CD4-positive, alpha-beta T cell treated with Interleukin-15 for 4 hours (primary cell): ENCODE results near the gene SMIM35.

Experiments used
- DNase-seq: peaks from one replicate; pipeline ENCODE4 v3.0.0-alpha.2; 2020; ENCODE audit warnings: low spot score

Gene SMIM35

GRCh38 chr11:118057251-118058145 is 29.3 kb downstream of the SMIM35 start:
- DNase-seq, result no peak

DNA sequence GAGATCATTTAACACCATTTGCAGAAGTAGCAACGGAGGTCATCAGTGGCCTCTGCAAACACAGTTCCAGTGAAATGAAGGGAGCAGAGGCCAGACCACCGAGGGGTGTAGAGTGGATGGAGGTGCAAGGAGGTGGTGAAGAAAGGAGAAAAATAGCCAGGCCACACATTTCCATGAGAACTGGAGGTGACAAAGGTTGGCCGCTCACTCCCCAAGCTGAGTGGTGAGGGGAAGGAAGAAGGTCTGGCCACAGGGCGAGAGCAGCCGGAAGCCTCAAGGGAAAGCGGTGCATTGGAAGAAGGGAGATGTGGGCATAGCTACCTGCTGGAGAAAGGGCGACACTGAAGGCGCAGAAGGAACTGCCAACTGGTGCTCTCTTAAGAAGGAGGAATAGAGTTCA is 30.0 kb downstream of the SMIM35 start:
- DNase-seq, result no peak

- no peak for DNase-seq
These were observed 30.8 kb downstream of the SMIM35 start for GRCh38 chr11:118055966-118056365.

DNA sequence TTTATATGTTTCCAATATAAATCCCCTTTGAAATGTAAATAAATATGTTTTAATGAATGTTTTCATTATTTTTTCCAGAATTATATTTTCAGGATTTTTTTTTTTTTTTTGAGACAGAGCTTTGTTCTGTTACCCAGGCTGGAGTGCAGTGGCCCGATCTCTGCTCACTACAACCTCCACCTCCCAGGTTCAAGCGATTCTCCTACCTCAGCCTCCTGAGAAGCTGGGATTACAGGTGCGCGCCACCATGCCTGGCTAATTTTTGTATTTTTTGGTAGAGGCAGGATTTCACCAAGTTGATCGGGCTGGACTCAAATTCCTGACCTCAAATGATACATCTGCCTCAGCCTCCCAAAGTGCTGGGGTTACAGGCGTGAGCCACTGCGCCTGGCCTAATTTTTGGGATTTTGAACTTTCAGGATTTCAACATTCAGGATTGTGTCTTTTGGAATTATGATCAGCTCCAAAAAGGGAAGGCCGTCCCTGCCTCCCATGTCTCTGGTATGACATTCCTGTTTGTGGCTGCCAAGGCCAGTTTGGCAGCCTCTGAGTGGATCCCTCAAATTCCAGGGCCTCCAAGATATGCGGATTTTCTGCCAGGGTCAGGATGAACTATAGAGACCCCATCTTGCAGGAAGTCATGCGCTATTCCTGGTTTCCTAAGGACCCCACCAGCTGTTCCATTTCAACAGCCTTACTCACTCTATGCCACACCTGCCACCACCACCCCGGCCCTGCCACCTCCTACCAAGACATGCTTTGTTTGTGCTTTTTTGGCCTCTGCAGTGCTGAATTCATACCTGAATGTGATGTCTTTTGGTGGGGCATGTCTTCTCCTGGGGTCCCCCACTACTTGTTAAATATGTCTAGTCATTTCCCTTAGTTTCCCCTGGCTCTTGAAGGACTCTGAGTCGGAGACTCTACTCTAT is 31.8 kb downstream of the SMIM35 start:
- DNase-seq, result no peak

DNA sequence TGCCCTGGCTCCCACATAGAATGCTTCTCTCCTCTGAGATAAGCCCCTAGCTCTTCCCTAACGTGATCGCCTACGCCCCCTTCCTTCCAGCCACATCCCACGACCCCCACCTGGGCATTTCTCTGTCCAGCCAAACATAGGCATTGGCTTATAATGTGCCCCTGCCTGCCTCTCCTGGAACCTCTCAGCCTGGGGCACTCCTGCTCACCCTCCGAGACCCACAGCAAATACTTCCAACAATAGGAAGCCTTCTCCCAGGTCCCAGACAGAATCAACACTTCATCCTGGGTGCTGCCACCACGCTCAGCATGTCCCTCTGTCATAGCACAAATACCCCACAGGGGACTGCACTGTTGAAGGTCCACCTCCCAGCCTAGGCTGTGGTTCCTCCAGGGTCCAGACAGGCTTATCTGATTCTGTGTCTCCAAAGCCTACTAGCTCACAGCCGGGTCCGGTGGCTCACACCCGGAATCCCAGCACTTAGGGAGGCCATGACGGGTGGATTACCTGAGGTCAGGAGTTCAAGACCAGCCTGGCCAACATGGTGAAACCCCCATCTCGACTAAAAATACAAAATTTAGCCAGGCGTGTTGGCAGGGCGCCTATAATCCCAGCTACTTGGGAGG is 34.1 kb downstream of the SMIM35 start:
- no peak for DNase-seq

DNA sequence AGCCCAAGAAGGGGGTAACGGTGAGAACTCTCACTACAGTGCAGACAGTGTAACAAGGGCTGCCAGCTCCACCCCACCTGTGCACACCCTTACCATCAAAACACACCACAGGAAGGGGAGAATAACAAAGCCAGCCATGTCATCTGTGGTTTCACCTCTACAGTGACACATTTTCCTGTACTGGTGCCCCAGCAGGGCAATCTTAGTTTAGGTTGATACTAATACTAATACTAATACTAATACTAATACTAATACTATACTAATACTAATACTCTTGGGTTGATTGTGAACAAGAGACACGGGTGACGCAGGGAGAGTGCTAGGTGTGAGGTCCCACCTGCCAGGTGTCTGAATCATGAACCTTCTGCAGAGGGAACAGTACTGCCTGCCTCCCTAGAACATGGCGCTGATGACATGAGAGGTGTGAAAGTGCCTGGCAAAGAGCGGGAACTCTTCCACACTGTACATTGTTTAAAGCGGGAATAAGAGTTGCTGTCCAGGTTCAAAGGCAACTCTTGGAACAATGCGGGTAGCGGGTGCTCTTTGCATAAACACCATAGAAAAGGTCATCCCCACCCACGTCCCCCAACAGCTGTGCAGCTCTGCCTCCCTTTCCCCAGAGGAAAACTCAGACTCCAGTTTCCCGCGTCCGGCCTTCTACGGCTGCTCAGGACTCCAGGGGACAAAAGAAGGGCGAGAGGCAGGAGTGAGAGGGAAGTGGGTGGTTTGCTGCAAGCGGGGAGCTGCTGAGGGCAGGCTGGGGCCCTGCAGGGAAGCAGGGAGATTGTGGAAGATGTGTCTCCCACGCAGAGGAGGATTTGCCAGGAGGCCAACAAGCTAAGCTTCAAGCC is 34.9 kb downstream of the SMIM35 start:
- peak; percentile 90 for DNase-seq

DNA sequence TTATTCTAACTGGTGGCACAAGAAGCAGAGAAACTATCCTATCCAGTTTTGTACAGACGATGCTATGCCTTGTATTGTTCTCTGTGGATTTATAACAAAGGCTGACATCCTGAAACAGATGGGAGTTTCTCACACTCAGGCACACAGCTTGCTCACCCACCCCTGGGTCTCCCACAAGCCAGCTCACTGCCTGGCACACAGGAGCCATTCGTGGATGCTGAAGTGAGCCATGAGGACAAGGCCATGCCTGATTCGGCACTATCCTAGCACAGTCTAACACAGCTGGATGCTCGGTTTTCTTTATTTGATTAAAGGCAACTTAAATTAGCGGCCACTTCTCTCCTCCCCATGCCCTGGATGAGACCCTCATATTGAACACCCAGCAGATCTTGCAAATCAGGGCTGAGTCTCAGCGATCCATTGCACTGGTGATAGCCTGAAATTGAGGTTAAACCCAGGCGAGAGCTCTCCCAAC is 35.6 kb downstream of the SMIM35 start:
- DNase-seq, result no peak

- DNase-seq, result no peak
These were observed 36.4 kb downstream of the SMIM35 start for GRCh38 chr11:118050208-118050891.

GRCh38 chr11:118049771-118050170 is 37.0 kb downstream of the SMIM35 start:
- DNase-seq, result no peak

DNA sequence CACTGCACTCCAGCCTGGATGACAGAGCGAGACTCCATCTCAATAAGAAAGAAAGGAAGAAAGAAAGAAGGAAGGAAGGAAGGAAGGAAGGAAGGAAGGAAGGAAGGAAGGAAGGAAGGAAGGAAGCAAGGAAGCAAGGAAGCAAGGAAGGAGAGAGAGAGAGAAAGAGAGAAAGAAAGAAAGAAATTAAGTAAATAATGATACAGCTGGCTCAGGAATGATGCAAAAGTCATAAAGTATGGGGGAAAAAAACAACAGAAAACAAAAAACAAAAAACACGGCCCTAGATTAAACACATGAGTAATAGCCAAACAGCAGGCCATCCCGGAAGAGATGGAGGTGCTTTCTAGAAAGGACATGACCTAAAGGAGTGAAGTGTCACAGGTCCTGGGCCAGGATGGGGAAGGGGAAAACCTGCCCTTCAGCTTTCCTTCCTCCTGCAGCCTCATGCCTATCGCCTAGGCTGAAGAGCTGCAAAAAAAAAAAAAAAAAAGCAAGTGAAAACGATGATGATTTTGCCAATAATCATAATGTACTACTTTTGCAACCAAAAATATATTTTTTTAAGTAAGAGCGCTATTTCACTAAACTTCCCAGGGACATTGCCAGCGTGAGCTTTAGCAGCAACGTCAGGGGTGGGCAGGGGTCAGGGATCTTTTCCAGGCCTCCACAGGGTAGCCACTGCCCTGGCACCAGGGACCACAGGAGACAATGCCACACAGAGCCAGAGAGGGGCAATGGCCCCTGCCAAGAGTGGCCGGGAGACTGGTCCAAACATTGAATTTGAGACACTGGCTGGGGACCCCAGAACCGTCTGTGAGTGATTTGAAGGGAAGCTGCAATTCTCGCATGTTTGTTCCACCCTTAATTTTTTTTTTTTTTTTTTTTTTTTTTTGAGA is 38.0 kb downstream of the SMIM35 start:
- no peak for DNase-seq

DNA sequence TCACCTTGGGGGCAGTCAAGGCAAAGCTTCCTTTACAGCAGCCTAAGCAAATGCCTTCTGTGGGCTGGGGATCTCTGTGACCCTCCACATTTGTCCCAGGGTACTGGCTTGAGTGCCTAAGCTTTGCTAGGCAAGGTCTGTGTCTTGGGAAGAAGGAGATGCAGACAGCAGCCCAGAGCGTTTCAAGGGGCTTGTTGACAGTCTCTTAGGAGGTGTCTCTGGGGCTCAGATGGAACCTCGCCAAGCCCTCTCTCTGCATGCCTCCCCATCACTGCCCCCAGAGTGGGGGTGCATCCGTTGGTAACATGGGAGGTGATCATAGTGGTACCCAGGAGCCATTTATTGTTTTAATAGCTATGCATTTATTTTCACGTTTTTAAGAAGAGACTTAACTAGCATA is 39.0 kb downstream of the SMIM35 start:
- DNase-seq, result no peak

DNA sequence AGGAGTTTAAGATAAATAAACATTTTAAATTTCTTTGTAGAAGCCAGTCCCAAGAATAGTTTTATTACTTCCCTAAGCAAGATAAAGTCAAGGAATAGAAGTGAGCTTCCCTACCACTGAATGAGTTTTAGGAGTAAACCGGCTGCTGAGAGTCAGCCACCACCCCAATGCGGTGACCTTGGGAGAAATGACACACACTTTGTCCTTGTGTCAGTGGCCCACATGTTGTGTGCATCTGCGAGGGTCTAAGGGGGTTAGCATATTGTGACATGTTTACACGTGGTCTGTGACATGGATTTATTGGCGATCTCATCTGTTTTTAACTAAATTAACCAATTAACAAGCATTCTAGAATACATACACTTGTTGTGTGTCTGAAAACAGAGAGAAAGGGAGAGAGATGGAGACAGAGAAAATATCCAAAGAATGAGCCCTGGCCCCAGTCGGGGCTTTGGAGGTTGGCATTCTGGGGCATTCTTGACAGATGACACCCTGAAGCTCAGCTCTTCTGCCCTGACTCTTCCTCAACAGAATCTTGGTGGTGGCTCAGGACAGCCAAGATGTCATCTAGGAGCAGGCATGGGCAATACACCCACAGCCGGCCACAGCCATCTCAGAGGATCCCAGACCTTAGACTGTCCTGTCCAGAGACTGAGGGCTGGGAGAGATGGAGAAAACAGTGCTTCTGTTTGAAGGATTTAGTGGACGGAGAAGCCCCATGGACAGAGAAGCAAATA is 39.6 kb downstream of the SMIM35 start:
- no peak for DNase-seq

- peak; percentile 75 for DNase-seq
These were observed 40.5 kb downstream of the SMIM35 start for GRCh38 chr11:118046051-118046963.

DNA sequence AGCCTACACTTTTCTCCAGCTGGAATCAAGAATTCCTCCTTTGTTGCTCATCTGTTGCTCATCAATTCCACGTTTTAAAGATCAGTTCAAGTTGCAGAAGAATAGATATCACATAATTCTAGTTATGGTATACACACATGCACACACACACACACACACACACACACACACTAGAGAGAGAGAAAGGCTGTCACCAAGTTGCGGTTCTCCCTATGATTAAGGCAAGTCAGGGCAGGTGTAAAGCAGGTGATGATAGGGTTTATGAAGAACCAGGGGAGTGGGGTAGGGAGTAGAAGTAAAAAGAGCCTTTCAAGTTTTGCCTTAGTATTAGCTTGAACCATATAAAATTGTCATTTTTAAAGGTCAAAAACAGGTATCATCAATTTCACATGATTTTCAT is 41.6 kb downstream of the SMIM35 start:
- peak; percentile 62 for DNase-seq

DNA sequence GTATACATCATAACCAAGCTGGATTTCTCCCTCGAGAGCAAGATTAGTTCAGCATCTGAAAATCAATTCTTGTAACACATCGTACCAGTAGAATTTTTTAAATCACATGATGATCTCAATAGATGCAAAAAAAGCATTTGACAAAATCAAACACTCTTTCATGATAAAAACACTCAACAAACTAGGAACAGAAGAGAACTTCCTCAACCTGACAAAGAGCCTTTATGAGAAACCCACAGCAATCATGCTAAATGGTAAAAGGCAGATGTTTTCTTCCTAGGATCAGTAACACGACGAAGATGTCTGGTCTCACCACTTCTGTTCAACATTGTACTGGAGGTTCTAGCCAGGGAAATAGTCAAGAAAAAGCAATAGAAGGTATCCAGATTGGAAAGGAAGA is 44.0 kb downstream of the SMIM35 start:
- DNase-seq, result peak; percentile 34

DNA sequence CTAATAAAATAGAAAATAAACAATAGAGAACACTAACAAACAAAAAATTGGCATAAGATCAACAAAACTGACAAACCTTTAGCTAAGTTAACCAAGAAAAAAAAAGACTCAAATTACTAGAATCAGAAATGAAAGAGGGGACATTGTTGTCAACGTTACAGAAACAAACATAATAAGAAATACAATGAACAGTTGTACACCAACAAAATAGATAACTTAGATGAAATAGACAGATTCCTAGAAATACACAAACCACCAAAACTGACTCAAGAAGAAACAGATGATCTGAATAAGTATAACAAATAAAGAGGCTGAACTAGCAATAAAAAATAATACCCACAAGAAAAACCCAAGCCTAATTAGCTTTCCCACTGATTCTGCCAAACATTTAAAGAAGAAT is 44.6 kb downstream of the SMIM35 start:
- peak; percentile 58 for DNase-seq

GRCh38 chr11:118033443-118033842 is 53.3 kb downstream of the SMIM35 start:
- DNase-seq, result no peak

DNA sequence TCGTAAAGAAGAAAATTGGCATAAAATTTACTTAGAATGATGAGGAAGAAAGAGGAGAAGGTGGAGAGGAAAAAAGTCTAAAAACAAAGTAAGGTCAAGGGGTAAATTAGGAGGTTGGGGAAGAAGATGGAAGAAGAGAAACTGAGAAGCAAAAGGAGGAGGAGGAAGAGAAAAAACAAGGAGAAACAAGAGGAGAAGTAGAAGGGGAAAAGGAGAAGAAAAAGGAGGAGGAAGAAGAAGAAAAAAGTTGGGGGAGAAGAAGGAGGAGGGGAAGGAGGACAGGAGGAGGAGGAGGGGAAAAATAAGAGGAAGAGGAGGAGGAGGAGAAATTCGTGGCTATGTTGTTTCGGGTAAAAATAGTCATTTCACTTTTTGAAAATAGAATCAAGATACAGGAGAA is 58.1 kb downstream of the SMIM35 start:
- no peak for DNase-seq
